Measurements from ENCODE around the gene ATP1A4.

DNA sequence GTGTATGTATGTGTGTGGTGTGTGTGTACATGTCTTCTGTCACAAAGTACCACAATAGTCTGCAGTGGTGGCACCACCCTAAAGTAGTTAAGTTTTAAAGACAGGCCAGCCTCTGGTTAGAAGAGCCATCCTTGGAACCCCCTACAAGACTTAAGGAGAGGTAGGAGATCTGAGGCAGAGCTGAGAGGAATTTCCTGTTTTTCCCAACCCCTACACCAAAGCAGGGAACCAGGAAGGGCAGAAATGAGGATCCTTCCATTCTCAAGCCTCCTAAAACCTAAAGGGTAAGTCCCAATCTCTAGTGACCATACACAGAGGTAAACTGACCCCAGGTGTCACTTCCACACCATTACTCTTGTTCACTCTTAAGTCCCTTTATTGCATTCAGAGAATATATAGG, 64.9 kb downstream of the ATP1A4 start:
- TF ChIP-seq POLR2A (IDR thresholded peaks at IDR 0.05) (no peak), CTCF (IDR thresholded peaks at IDR 0.05) (no peak), POLR2AphosphoS5 (IDR thresholded peaks at IDR 0.05) (no peak), EP300 (IDR thresholded peaks at IDR 0.05) (no peak)

Data from sigmoid colon (tissue), 4 donors.